PFSK-1 (cell line): Measurements from ENCODE around the gene SEMA3E. TPM values are rescaled to one million over a fixed set of nuclear protein-coding genes. Genes with fewer than 3 reads are reported as not detected.

Experiments
- FOXP2 ChIP-seq: optimal IDR thresholded peaks from 2 replicates; pipeline ENCODE3; 2011; ENCODE audit warnings: borderline replicate concordance, control low read depth, inconsistent platforms; ENCODE audit not compliant: insufficient read depth; ENCODE audit errors: extremely low read length, extremely low read depth
- POLR2AphosphoS5 ChIP-seq: IDR thresholded peaks from 2 replicates; pipeline ENCODE4 v1.6.1; 2012; ENCODE audit warnings: low read depth, mild to moderate bottlenecking, control low read depth, low read length, moderate library complexity
- REST ChIP-seq, 2 experiments: IDR thresholded peaks; 2 replicates each; pipeline versions ENCODE4 v1.6.1 to v1.8.0; 2011 to 2012; ENCODE audit warnings: low read depth in 2 of 2, low read length in 2 of 2, control low read depth in 1 of 2, inconsistent platforms in 1 of 2, mild to moderate bottlenecking in 1 of 2, moderate library complexity in 1 of 2; ENCODE audit not compliant: insufficient read depth in 1 of 2
- SIN3A ChIP-seq: IDR thresholded peaks from 2 replicates; pipeline ENCODE4 v1.6.1; 2012; ENCODE audit warnings: mild to moderate bottlenecking, low read length, moderate library complexity, borderline replicate concordance; ENCODE audit not compliant: insufficient read depth
- TAF1 ChIP-seq: IDR thresholded peaks from 2 replicates; pipeline ENCODE4 v1.6.1; 2012; ENCODE audit warnings: low read length, control low read depth, borderline replicate concordance; ENCODE audit not compliant: insufficient read depth
- polyA plus RNA-seq: library from polyadenylated mRNA; unstranded; fragments of >200 nt; gene quantifications from one replicate; pipeline ENCODE4 v1.2.1, GENCODE V29; 2012; ENCODE audit warnings: low read depth, missing spikeins; ENCODE audit not compliant: insufficient read length

Gene SEMA3E
- polyA plus RNA-seq, result 20.4 TPM

- TF ChIP-seq REST (IDR thresholded peaks at IDR 0.05; ENCODE audit: insufficient read depth in 1 of 2, low read depth in 2 of 2, low read length in 2 of 2) (peak in 1 of 2 experiments; percentile 75; a peak in 1 of 4 replicates), TAF1 (no peak), POLR2AphosphoS5 (peak; percentile 62; the same call in 1 of the 2 replicates), SIN3A (peak; percentile 99), FOXP2 (peak; percentile 96)
Observed at GRCh38 chr7:83648464-83649241, at the start of gene SEMA3E. SEMA3E (minus strand) TSS chr7:83649139.

GRCh38 chr7:83697804-83698530, 49.0 kb upstream of the SEMA3E start:
- TF ChIP-seq TAF1 (no peak), SIN3A (no peak)

- TF ChIP-seq POLR2AphosphoS5 (no peak), SIN3A (no peak), FOXP2 (no peak), TAF1 (no peak), REST (IDR thresholded peaks at IDR 0.05; ENCODE audit: insufficient read depth in 1 of 2, low read depth in 2 of 2, low read length in 2 of 2) (no peak)
Observed at GRCh38 chr7:83696101-83696500, 47.2 kb upstream of the SEMA3E start.

- TF ChIP-seq POLR2AphosphoS5, result no peak
- TF ChIP-seq REST (IDR thresholded peaks at IDR 0.05; ENCODE audit: insufficient read depth in 1 of 2, low read depth in 2 of 2, low read length in 2 of 2), result no peak
- TF ChIP-seq FOXP2, result no peak
- no peak for TF ChIP-seq SIN3A
- TF ChIP-seq TAF1, result no peak
Observed at GRCh38 chr7:83695128-83695960, 46.4 kb upstream of the SEMA3E start.

- TF ChIP-seq SIN3A (no peak), TAF1 (no peak), REST (IDR thresholded peaks at IDR 0.05; ENCODE audit: insufficient read depth in 1 of 2, low read depth in 2 of 2, low read length in 2 of 2) (no peak), POLR2AphosphoS5 (no peak), FOXP2 (no peak)
Observed at GRCh38 chr7:83693256-83693655, 44.3 kb upstream of the SEMA3E start.
